Measurements from ENCODE around the gene CTNNA3. TPM values are rescaled to one million over a fixed set of nuclear protein-coding genes. Genes with fewer than 3 reads are reported as not detected.

CTNNA3 gene
- total RNA-seq, 1 experiment from 2014 or later = not detected

- intact Hi-C loops (cut with micrococcal nuclease; ENCODE audit: unreplicated experiment) = no loop called here
These were observed 1473.4 kb downstream of the CTNNA3 start for GRCh38 chr10:66222462-66223046.

DNA sequence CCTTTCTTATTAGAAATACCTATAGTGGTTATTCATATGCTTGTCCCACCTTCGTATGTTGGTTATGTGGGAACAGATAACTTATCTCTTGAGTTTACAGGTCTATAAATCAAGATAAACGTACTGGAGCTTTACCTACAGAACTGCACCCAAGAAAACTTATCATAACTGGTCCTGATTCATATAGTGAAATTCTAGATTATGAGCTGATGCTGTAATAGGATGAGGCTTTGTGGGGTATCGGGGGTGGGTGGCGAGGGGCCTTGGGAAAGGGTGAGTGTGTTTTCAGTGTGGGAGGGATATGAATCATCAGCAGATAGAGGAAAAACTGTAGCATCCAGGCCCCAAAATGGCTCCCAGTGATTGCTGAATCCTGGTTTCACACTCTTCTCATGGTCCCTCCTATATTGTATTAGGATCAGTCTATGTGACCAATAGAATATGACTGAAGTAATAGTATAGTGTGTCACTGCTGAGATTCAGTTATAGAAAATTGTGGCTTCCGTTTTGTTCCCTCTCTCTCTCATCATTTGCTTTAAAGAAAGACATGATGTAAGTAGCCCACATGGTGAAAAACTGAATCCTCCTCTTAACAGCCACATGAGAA, 1476.9 kb downstream of the CTNNA3 start:
- no peak overlapping the region for H3K4me3 Mint-ChIP-seq (ENCODE audit: low read depth, unreplicated experiment)
- H3K9me3 Mint-ChIP-seq (ENCODE audit: low read depth, unreplicated experiment) = peaks cover 3% of the 10 kb centered on the region
- TF ChIP-seq, protein P1, sequence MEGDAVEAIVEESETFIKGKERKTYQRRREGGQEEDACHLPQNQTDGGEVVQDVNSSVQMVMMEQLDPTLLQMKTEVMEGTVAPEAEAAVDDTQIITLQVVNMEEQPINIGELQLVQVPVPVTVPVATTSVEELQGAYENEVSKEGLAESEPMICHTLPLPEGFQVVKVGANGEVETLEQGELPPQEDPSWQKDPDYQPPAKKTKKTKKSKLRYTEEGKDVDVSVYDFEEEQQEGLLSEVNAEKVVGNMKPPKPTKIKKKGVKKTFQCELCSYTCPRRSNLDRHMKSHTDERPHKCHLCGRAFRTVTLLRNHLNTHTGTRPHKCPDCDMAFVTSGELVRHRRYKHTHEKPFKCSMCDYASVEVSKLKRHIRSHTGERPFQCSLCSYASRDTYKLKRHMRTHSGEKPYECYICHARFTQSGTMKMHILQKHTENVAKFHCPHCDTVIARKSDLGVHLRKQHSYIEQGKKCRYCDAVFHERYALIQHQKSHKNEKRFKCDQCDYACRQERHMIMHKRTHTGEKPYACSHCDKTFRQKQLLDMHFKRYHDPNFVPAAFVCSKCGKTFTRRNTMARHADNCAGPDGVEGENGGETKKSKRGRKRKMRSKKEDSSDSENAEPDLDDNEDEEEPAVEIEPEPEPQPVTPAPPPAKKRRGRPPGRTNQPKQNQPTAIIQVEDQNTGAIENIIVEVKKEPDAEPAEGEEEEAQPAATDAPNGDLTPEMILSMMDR (IDR thresholded peaks at IDR 0.05; ENCODE audit: unreplicated experiment) = no peak
- intact Hi-C loops (cut with micrococcal nuclease; ENCODE audit: unreplicated experiment) = no loop called here
- H3K36me3 Mint-ChIP-seq (ENCODE audit: insufficient read depth, unreplicated experiment) = no peaks in the 10 kb centered on the region
- CTCF ChIA-PET = interaction anchor here (1.0 kb wide), 1 partner anchor 12 kb away, joined by 3 read pairs; no protein-coding TSS in a partner anchor
- DNase-seq = no peak
- H3K4me1 Mint-ChIP-seq (ENCODE audit: low read depth, unreplicated experiment) = no peaks in the 10 kb centered on the region
- H3K27me3 Mint-ChIP-seq (ENCODE audit: unreplicated experiment) = no peaks in the 10 kb centered on the region
- H3K27ac Mint-ChIP-seq (ENCODE audit: unreplicated experiment) = no peak overlapping the region
- no TSS peak for BruUV-seq (replicated peaks)

More at GRCh38 chr10:66222462-66223046, 1473.4 kb downstream of the CTNNA3 start:
- Mint-ChIP-seq H3K27me3 (ENCODE audit: unreplicated experiment) (no peaks in the 10 kb centered on the region), H3K4me1 (ENCODE audit: low read depth, unreplicated experiment) (no peaks in the 10 kb centered on the region), H3K4me3 (ENCODE audit: low read depth, unreplicated experiment) (no peak overlapping the region), H3K36me3 (ENCODE audit: insufficient read depth, unreplicated experiment) (no peaks in the 10 kb centered on the region), H3K27ac (ENCODE audit: unreplicated experiment) (no peak overlapping the region), H3K9me3 (ENCODE audit: low read depth, unreplicated experiment) (peaks cover 2% of the 10 kb centered on the region)
- BruUV-seq (replicated peaks) = no TSS peak
- DNase-seq = no peak
- TF ChIP-seq, protein P1 (IDR thresholded peaks at IDR 0.05; ENCODE audit: unreplicated experiment) = no peak
- CTCF ChIA-PET = interaction anchor here (0.8 kb wide), 1 partner anchor 47 kb away, joined by 11 read pairs; no protein-coding TSS in a partner anchor

GRCh38 chr10:66218289-66218688, 1477.7 kb downstream of the CTNNA3 start:
- TF ChIP-seq, protein P1 (IDR thresholded peaks at IDR 0.05; ENCODE audit: unreplicated experiment) = no peak
- no peak overlapping the region for H3K4me3 Mint-ChIP-seq (ENCODE audit: low read depth, unreplicated experiment)
- H3K27ac Mint-ChIP-seq (ENCODE audit: unreplicated experiment) = no peak overlapping the region
- no TSS peak for BruUV-seq (replicated peaks)
- intact Hi-C loops (cut with micrococcal nuclease; ENCODE audit: unreplicated experiment) = no loop called here
- DNase-seq = no peak
- H3K9me3 Mint-ChIP-seq (ENCODE audit: low read depth, unreplicated experiment) = peaks cover 3% of the 10 kb centered on the region
- CTCF ChIA-PET = interaction anchor here (1.0 kb wide), 1 partner anchor 11 kb away, joined by 3 read pairs; no protein-coding TSS in a partner anchor
- H3K27me3 Mint-ChIP-seq (ENCODE audit: unreplicated experiment) = no peaks in the 10 kb centered on the region
- H3K4me1 Mint-ChIP-seq (ENCODE audit: low read depth, unreplicated experiment) = no peaks in the 10 kb centered on the region
- no peaks in the 10 kb centered on the region for H3K36me3 Mint-ChIP-seq (ENCODE audit: insufficient read depth, unreplicated experiment)

DNA sequence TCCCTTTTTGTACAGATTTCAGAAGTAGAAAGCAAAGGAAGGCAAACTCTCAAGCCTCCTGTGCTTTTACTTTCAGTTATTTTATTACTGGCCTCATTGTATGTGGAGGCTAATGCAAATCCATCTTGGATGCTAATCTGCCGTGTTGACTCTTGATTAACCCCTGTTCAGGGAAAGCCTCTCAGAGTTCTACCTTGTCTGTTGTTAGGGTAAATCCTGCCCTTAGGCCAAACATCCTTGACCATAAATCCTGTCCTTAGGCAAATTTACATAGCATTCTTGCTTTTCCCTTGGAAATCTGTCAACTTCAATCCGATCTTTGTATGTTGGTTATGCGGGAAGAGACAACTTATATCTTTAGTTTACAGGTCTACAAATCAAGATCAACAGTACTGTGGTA, 1480.1 kb downstream of the CTNNA3 start:
- intact Hi-C loops (cut with micrococcal nuclease; ENCODE audit: unreplicated experiment) = no loop called here
- DNase-seq = no peak
- H3K9me3 Mint-ChIP-seq (ENCODE audit: low read depth, unreplicated experiment) = peaks cover 3% of the 10 kb centered on the region
- H3K36me3 Mint-ChIP-seq (ENCODE audit: insufficient read depth, unreplicated experiment) = no peaks in the 10 kb centered on the region
- no peak overlapping the region for H3K4me3 Mint-ChIP-seq (ENCODE audit: low read depth, unreplicated experiment)
- BruUV-seq (replicated peaks) = no TSS peak
- H3K27ac Mint-ChIP-seq (ENCODE audit: unreplicated experiment) = no peak overlapping the region
- TF ChIP-seq, protein P1 (IDR thresholded peaks at IDR 0.05; ENCODE audit: unreplicated experiment) = no peak
- H3K27me3 Mint-ChIP-seq (ENCODE audit: unreplicated experiment) = no peaks in the 10 kb centered on the region
- CTCF ChIA-PET = no interaction called here
- no peaks in the 10 kb centered on the region for H3K4me1 Mint-ChIP-seq (ENCODE audit: low read depth, unreplicated experiment)
